HG03196 (cell line): ENCODE results near the gene PAPLN.
A peak's percentile ranks its signal among the peaks of the same experiment; 100 is the strongest.

Experiments
- ATAC-seq: cut with Tn5 transposase; IDR thresholded peaks from one replicate; pipeline ENCODE4 v1.9.1; 2021; ENCODE audit not compliant: unreplicated experiment

The PAPLN gene

GRCh38 chr14:73245480-73246325, 8.4 kb downstream of the PAPLN start:
- peak; percentile 58 for ATAC-seq

GRCh38 chr14:73246387-73247150, 9.3 kb downstream of the PAPLN start:
- ATAC-seq, result no peak

- no peak for ATAC-seq
Observed at GRCh38 chr14:73248108-73248868, 11.0 kb downstream of the PAPLN start.

- ATAC-seq, result no peak
Observed at GRCh38 chr14:73249108-73249507, 11.8 kb downstream of the PAPLN start.

GRCh38 chr14:73249564-73250316, 12.4 kb downstream of the PAPLN start:
- ATAC-seq, result no peak

GRCh38 chr14:73250317-73250713, 13.0 kb downstream of the PAPLN start:
- no peak for ATAC-seq

GRCh38 chr14:73250781-73251500, 13.6 kb downstream of the PAPLN start:
- ATAC-seq, result no peak

GRCh38 chr14:73251516-73252215, 14.4 kb downstream of the PAPLN start:
- ATAC-seq, result no peak

- ATAC-seq, result no peak
Observed at GRCh38 chr14:73252491-73253322, 15.4 kb downstream of the PAPLN start.

GRCh38 chr14:73253323-73253610, 16.0 kb downstream of the PAPLN start:
- no peak for ATAC-seq

- ATAC-seq, result no peak
Observed at GRCh38 chr14:73253721-73254120, 16.4 kb downstream of the PAPLN start.

GRCh38 chr14:73254247-73255004, 17.1 kb downstream of the PAPLN start:
- no peak for ATAC-seq

GRCh38 chr14:73255005-73255400, 17.7 kb downstream of the PAPLN start:
- ATAC-seq, result no peak

- ATAC-seq, result no peak
Observed at GRCh38 chr14:73255693-73256225, 18.5 kb downstream of the PAPLN start.

- ATAC-seq, result no peak
Observed at GRCh38 chr14:73258076-73258475, 20.8 kb downstream of the PAPLN start.

- no peak for ATAC-seq
Observed at GRCh38 chr14:73258845-73259611, 21.7 kb downstream of the PAPLN start.

GRCh38 chr14:73259837-73260236, 22.5 kb downstream of the PAPLN start:
- ATAC-seq, result no peak
